HepG2 (cell line): ENCODE results near the gene CASP3. TPM values are rescaled to one million over a fixed set of nuclear protein-coding genes. Genes with fewer than 3 reads are reported as not detected.
"Not testable (repeated sequence)": the region's sequence is repeated elsewhere in the genome, so short reads cannot be mapped to it uniquely, and the experiment has no call there.

Experiments
- ATAC-seq: fragments of 200-7000 bp; cut with Tn5 transposase; 3 replicates; pipeline ENCODE4 v1.9.1; 2020; ENCODE audit warnings: mild to moderate bottlenecking, moderate library complexity
- BruUV-seq: library from RNA; stranded (reverse); fragments of 400-500 nt; replicated peaks from 2 replicates; lab custom pipeline; 2021; lab: Mats Ljungman, UMichigan
- CTCF ChIA-PET: fragments of 300-600 bp; formaldehyde crosslinking; extraction: SDS; loops from one replicate; lab custom pipeline; 2021; ENCODE audit warnings: low total read pairs, inconsistent platforms, low intra/inter-chr PET ratio; lab: Yijun Ruan, JAX
- POLR2A ChIA-PET: fragments of 350-600 bp; sonication (Branson Sonifier 250); formaldehyde crosslinking; loops from one replicate; lab custom pipeline; 2020; ENCODE audit warnings: antibody characterized with exemption, inconsistent platforms; lab: Yijun Ruan, JAX
- DNase-seq: peaks from one replicate; pipeline ENCODE4 v3.0.0-alpha.2; 2015; ENCODE audit warnings: low spot score
- FAIRE-seq: peaks from 3 replicates; lab custom pipeline; 2011; peaks lifted over from hg19 to GRCh38; lab: Jason Lieb, UNC
- H2AFZ ChIP-seq: one replicate; pipeline ENCODE4 v1.6.1; 2011; ENCODE audit warnings: low read length, inconsistent platforms
- H3K27ac ChIP-seq: fragments of 300-600 bp; 3 replicates; pipeline ENCODE4 v1.8.0; 2011; ENCODE audit warnings: mixed run types, mild to moderate bottlenecking, mixed read lengths, low read length, inconsistent platforms; ENCODE audit not compliant: insufficient read depth; ENCODE audit errors: extremely low read length
- H3K27me3 ChIP-seq, 2 experiments: fragments of 200-600 bp in 1 of 2; 2 replicates in 1 of 2; 3 replicates in 1 of 2; pipeline versions ENCODE4 v1.6.0 to v1.8.0; 2011; ENCODE audit warnings: low read length in 2 of 2, mild to moderate bottlenecking in 2 of 2, moderate library complexity in 2 of 2, inconsistent platforms in 1 of 2; ENCODE audit not compliant: insufficient read depth in 2 of 2, control insufficient read depth in 1 of 2
- H3K36me3 ChIP-seq, 2 experiments: fragments of 200-600 bp in 1 of 2; replicated peaks in 1 of 2; 2 replicates in 1 of 2; 3 replicates in 1 of 2; pipeline versions ENCODE4 v1.5.1 to v1.8.0; 2011; ENCODE audit warnings: low read length in 2 of 2, inconsistent platforms in 1 of 2; ENCODE audit not compliant: insufficient read depth in 2 of 2, control insufficient read depth in 1 of 2
- H3K4me1 ChIP-seq: 2 replicates; pipeline ENCODE4 v1.5.1; 2012; ENCODE audit warnings: low read length, inconsistent platforms; ENCODE audit not compliant: insufficient read depth
- H3K4me2 ChIP-seq: 2 replicates; pipeline ENCODE4 v1.6.0; 2011; ENCODE audit warnings: low read depth, low read length, inconsistent platforms
- H3K4me3 ChIP-seq, 3 experiments: fragments of 200-600 bp in 1 of 3; sonication (generic), shearing (Covaris generic) in 1 of 3; replicated peaks in 1 of 3; 2 replicates each; pipeline ENCODE4 v1.5.1; 2011 to 2016; ENCODE audit warnings: low read length in 3 of 3, inconsistent platforms in 2 of 3, low read depth in 2 of 3, mild to moderate bottlenecking in 2 of 3, control low read depth in 1 of 3, mixed read lengths in 1 of 3; ENCODE audit not compliant: insufficient read depth in 1 of 3
- H3K79me2 ChIP-seq: one replicate; pipeline ENCODE4 v1.6.1; 2011; ENCODE audit warnings: low read length, inconsistent platforms; ENCODE audit not compliant: insufficient read depth
- H3K9ac ChIP-seq: 2 replicates; pipeline ENCODE4 v1.6.0; 2011; ENCODE audit warnings: mild to moderate bottlenecking, low read depth, low read length, inconsistent platforms; ENCODE audit not compliant: insufficient read depth
- H3K9me3 ChIP-seq: 2 replicates; pipeline ENCODE4 v1.5.1; 2012; ENCODE audit warnings: mild to moderate bottlenecking, low read length
- H4K20me1 ChIP-seq: 2 replicates; pipeline ENCODE4 v1.6.0; 2011; ENCODE audit warnings: inconsistent platforms, mild to moderate bottlenecking, low read length, moderate library complexity; ENCODE audit not compliant: insufficient read depth
- CREM ChIP-seq, 2 experiments: sonication (generic) in 1 of 2; formaldehyde crosslinking in 1 of 2; IDR thresholded peaks; 2 replicates each; pipeline versions ENCODE4 v1.4.0 to v1.6.1; 2016 to 2020; ENCODE audit warnings: antibody characterized with exemption in 1 of 2, mild to moderate bottlenecking in 1 of 2, missing genetic modification reagents in 1 of 2
- HNF4G ChIP-seq, 2 experiments: sonication (generic) in 1 of 2; formaldehyde crosslinking in 1 of 2; IDR thresholded peaks; 2 replicates each; pipeline versions ENCODE4 v1.4.0 to v1.6.1; 2011 to 2020; ENCODE audit warnings: borderline replicate concordance in 2 of 2, low read depth in 2 of 2, mild to moderate bottlenecking in 2 of 2, low read length in 1 of 2, missing genetic modification reagents in 1 of 2, moderate library complexity in 1 of 2
- JUN ChIP-seq: sonication (generic); formaldehyde crosslinking; IDR thresholded peaks from 2 replicates; pipeline ENCODE4 v1.4.0; 2020; ENCODE audit warnings: mild to moderate bottlenecking, missing genetic modification reagents
- KMT2B ChIP-seq: IDR thresholded peaks from 2 replicates; pipeline ENCODE4 v1.6.1; 2016; ENCODE audit warnings: missing genetic modification reagents, missing compliant biosample characterization
- MAX ChIP-seq: IDR thresholded peaks from 2 replicates; pipeline ENCODE4 v1.6.1; 2012; ENCODE audit warnings: inconsistent platforms
- PATZ1 ChIP-seq: sonication (generic); formaldehyde crosslinking; IDR thresholded peaks from 2 replicates; pipeline ENCODE4 v1.4.0; 2020; ENCODE audit warnings: missing genetic modification reagents
- SOX6 ChIP-seq, 2 experiments: fragments of 450-650 bp in 1 of 2; sonication (generic) in 1 of 2; formaldehyde crosslinking in 1 of 2; IDR thresholded peaks; 2 replicates each; pipeline versions ENCODE4 v1.4.0 to v1.6.1; 2017 to 2020; ENCODE audit warnings: antibody characterized with exemption in 1 of 2, mild to moderate bottlenecking in 1 of 2, missing genetic modification reagents in 1 of 2
- SP4 ChIP-seq: sonication (generic); formaldehyde crosslinking; IDR thresholded peaks from 2 replicates; pipeline ENCODE4 v1.8.1; 2023; ENCODE audit warnings: mild to moderate bottlenecking, missing genetic modification reagents
- TARDBP ChIP-seq: sonication (generic); formaldehyde crosslinking; IDR thresholded peaks from 2 replicates; pipeline ENCODE4 v1.8.0; 2022; ENCODE audit warnings: mild to moderate bottlenecking, missing genetic modification reagents
- TCF7L2 ChIP-seq: IDR thresholded peaks from 2 replicates; pipeline ENCODE4 v1.6.1; 2011; ENCODE audit warnings: mild to moderate bottlenecking, low read depth, low read length, moderate library complexity
- USF2 ChIP-seq, 2 experiments: sonication (generic) in 1 of 2; formaldehyde crosslinking in 1 of 2; IDR thresholded peaks; 2 replicates each; pipeline versions ENCODE4 v1.5.1 to v1.6.1; 2011 to 2020; ENCODE audit warnings: borderline replicate concordance in 1 of 2, low read depth in 1 of 2, low read length in 1 of 2, mild to moderate bottlenecking in 1 of 2, missing genetic modification reagents in 1 of 2, moderate library complexity in 1 of 2
- ZFY ChIP-seq: sonication (generic); formaldehyde crosslinking; IDR thresholded peaks from 2 replicates; pipeline ENCODE4 v1.4.0; 2020; ENCODE audit warnings: missing genetic modification reagents
- ZNF331 ChIP-seq: sonication (generic); formaldehyde crosslinking; IDR thresholded peaks from 2 replicates; pipeline ENCODE4 v1.4.0; 2020; ENCODE audit warnings: missing genetic modification reagents
- WGBS: methylation state at CpG from one replicate; pipeline ENCODE4 v1.1.6; 2017; ENCODE audit warnings: low lambda C conversion rate; 5-methylcytosine and 5-hydroxymethylcytosine counted together
- in situ Hi-C: cut with HindIII; loops from 2 replicates; pipeline ENCODE4 v1.10.0; 2017; ENCODE audit warnings: low pct_unique_long_range_greater_than_20kb; ENCODE audit not compliant: extremely low pct_ligation_motif_present
- intact Hi-C: fragments of 100-400 bp; cut with micrococcal nuclease; formaldehyde crosslinking; loops from one replicate; pipeline ENCODE4 v1.10.0; 2022; ENCODE audit not compliant: unreplicated experiment
- polyA plus RNA-seq, 8 experiments: library from polyadenylated mRNA; depleted of rRNA in 3 of 8; stranded (reverse) in 7 of 8; unstranded in 1 of 8; fragments of >200 nt; fragmentation: Illumina TruSeq in 4 of 8; extraction: Trizol in 4 of 8; gene quantifications; 2 replicates each; pipeline versions ENCODE4 v1.2.1 to v1.2.3, GENCODE V29; 2011 to 2016; ENCODE audit warnings: low read depth in 4 of 8, missing spikeins in 1 of 8, mixed read lengths in 1 of 8; ENCODE audit not compliant: insufficient read depth in 1 of 8
- total RNA-seq, 5 experiments: library from RNA; depleted of rRNA; stranded (reverse); fragments of >200 nt; fragmentation: Illumina TruSeq; extraction: Trizol; gene quantifications; 2 replicates each; pipeline ENCODE4 v1.2.3, GENCODE V29; 2016; ENCODE audit warnings: low read depth in 1 of 5

The CASP3 gene
- total and polyA plus RNA-seq, 2 of the 13 experiments (the other 11 are each of a cell fraction or from before 2014, with no cell fraction given), result 26.0 to 77.8 TPM

GRCh38 chr4:184625783-184626596 lies 23.3 kb downstream of the CASP3 start:
- BruUV-seq; H2AFZ ChIP-seq; H3K9me3 ChIP-seq; in situ Hi-C loops; H3K27me3 ChIP-seq; CTCF ChIA-PET; H4K20me1 ChIP-seq; TF ChIP-seq SOX6 (IDR thresholded peaks at IDR 0.05); CREM (CRISPR knock-in tag; IDR thresholded peaks at IDR 0.05); USF2 (IDR thresholded peaks at IDR 0.05; ENCODE audit: low read depth, low read length): not testable (repeated sequence)
- intact Hi-C loops, result loop anchor here (2.0 kb wide), 2 partner anchors 17 to 23 kb away; partner anchors contain the start of genes CASP3 and PRIMPOL
- H3K79me2 ChIP-seq, result peaks cover 45% of the 10 kb centered on the region
- peak overlapping the region; percentile 85 for H3K9ac ChIP-seq
- ATAC-seq (peak; percentile 46), FAIRE-seq (peak; percentile 81), DNase-seq (peak; percentile 96)
- H3K36me3 ChIP-seq, result peaks cover 2 to 23% of the 10 kb centered on the region in 2 experiments; a peak in 4 of 5 replicates
- 2% methylated on average over 11 of the region's 11 CpGs for WGBS
- peak overlapping the region; percentile 82 for H3K4me2 ChIP-seq
- POLR2A ChIA-PET, result interaction anchor here (1.1 to 2.8 kb wide), 11 partner anchors 9 to 576 kb away, joined by 3 to 48 read pairs (median 4); partner anchors contain the start of genes CASP3, CENPU, IRF2 and PRIMPOL
- peak overlapping the region; percentile 91 for H3K27ac ChIP-seq
- H3K4me3 ChIP-seq, result peak overlapping the region; percentile 59 to 81 (median 68); a peak in 5 of 6 replicates
- H3K4me1 ChIP-seq, result peaks cover 68% of the 10 kb centered on the region
- TF ChIP-seq TARDBP (CRISPR knock-in tag), result peak; percentile 54; the same call in 1 of the 2 replicates
- peak; percentile 65 for TF ChIP-seq ZNF331 (CRISPR knock-in tag)
- TF ChIP-seq SOX6 (CRISPR knock-in tag; IDR thresholded peaks at IDR 0.05), result peak; percentile 91
- TF ChIP-seq CREM (IDR thresholded peaks at IDR 0.05), result peak; percentile 66
- TF ChIP-seq ZFY (CRISPR knock-in tag), result 0 out of 2 replicates have a peak, but pooled peaks have one; percentile 2
- TF ChIP-seq JUN (CRISPR knock-in tag), result peak; percentile 97
- 0 out of 2 replicates have a peak, but pooled peaks have one; percentile 39 for TF ChIP-seq KMT2B (CRISPR knock-in tag)
- TF ChIP-seq TCF7L2, result peak; percentile 75
- peak; percentile 67 for TF ChIP-seq USF2 (CRISPR knock-in tag; IDR thresholded peaks at IDR 0.05; ENCODE audit: borderline replicate concordance)
- TF ChIP-seq SP4 (CRISPR knock-in tag), result peak; percentile 39; the same call in 1 of the 2 replicates
- TF ChIP-seq HNF4G (IDR thresholded peaks at IDR 0.05; ENCODE audit: borderline replicate concordance, low read depth, low read length), result peak; percentile 30; the same call in 1 of the 2 replicates
- 0 out of 2 replicates have a peak, but pooled peaks have one; percentile 20 for TF ChIP-seq HNF4G (CRISPR knock-in tag; IDR thresholded peaks at IDR 0.05; ENCODE audit: borderline replicate concordance, low read depth)
- TF ChIP-seq MAX, result peak; percentile 45; the same call in 1 of the 2 replicates
- peak; percentile 98 for TF ChIP-seq PATZ1 (CRISPR knock-in tag)
